Transverse colon (tissue), 4 donors: ENCODE measurements around the gene ZNF181. TPM values are rescaled to one million over a fixed set of nuclear protein-coding genes. Genes with fewer than 3 reads are reported as not detected.

Experiments
- DNase-seq: peaks from one replicate; pipeline ENCODE4 v3.0.0-alpha.2; 2019
- H3K27ac ChIP-seq, 4 donors: fragments of 200-600 bp; sonication (generic); 2 replicates each; pipeline ENCODE4 v1.5.1; 2016 to 2018; ENCODE audit warnings: inconsistent platforms in 4 of 4
- H3K27me3 ChIP-seq: fragments of 200-600 bp; sonication (generic); 2 replicates; pipeline ENCODE4 v1.5.1; 2017; ENCODE audit warnings: inconsistent platforms
- H3K36me3 ChIP-seq, 4 donors: fragments of 200-600 bp; sonication (generic); 2 replicates each; pipeline ENCODE4 v1.5.1; 2017 to 2019; ENCODE audit warnings: inconsistent platforms in 4 of 4
- H3K4me1 ChIP-seq, 4 donors: fragments of 200-600 bp; sonication (generic); 2 replicates each; pipeline ENCODE4 v1.5.1; 2017 to 2020; ENCODE audit warnings: inconsistent platforms in 4 of 4
- H3K4me3 ChIP-seq, 4 donors: fragments of 200-600 bp; sonication (generic); 1 replicate in 1 of 4; 2 replicates in 3 of 4; pipeline versions ENCODE4 v1.5.1 to v1.6.1; 2017 to 2019; ENCODE audit warnings: inconsistent platforms in 4 of 4
- H3K9me3 ChIP-seq, 2 donors: fragments of 200-600 bp; sonication (generic); 2 replicates each; pipeline ENCODE4 v1.5.1; 2017 to 2019; ENCODE audit warnings: inconsistent platforms in 2 of 2
- EP300 ChIP-seq: sonication (generic); formaldehyde crosslinking; IDR thresholded peaks from one replicate; pipeline ENCODE4 v1.6.1; 2017; ENCODE audit warnings: antibody characterized with exemption, low read depth
- POLR2A ChIP-seq: fragments of 450-650 bp; IDR thresholded peaks from one replicate; pipeline ENCODE4 v1.6.1; 2016; ENCODE audit warnings: antibody characterized with exemption, mild to moderate bottlenecking, moderate library complexity
- POLR2AphosphoS5 ChIP-seq, 3 donors: sonication (generic); formaldehyde crosslinking; IDR thresholded peaks; one replicate each; pipeline ENCODE4 v1.6.1; 2016; ENCODE audit warnings: antibody characterized with exemption in 3 of 3
- WGBS, 2 donors: methylation state at CpG; one replicate each; pipeline ENCODE4 v1.1.5; 2018; ENCODE audit warnings: low coverage in 1 of 2; 5-methylcytosine and 5-hydroxymethylcytosine counted together
- in situ Hi-C, 4 donors: fragments of 200-750 bp; cut with MboI; loops; one replicate each; pipeline versions ENCODE4 v1.15.0 to v1.15.1; 2017; ENCODE audit warnings: low sequenced_read_pairs in 3 of 4, low pct_ligation_motif_present in 1 of 4, low pct_unique_long_range_greater_than_20kb in 1 of 4
- intact Hi-C: fragments of 100-400 bp; cut with DNase I; formaldehyde crosslinking; loops from one replicate; pipeline ENCODE4 v1.15.1; 2023; ENCODE audit warnings: low total_unique reads
- total RNA-seq, 4 donors: library from RNA; depleted of rRNA; stranded (reverse); fragments of >200 nt; gene quantifications; one replicate each; pipeline ENCODE4 v1.1.0, GENCODE V29; 2016
- TF ChIP-seq, protein P1 (sequence below), 5 experiments: fragments of 200-600 bp in 3 of 5; fragments of 450-650 bp in 2 of 5; sonication (generic) in 3 of 5; IDR thresholded peaks; 1 replicate in 2 of 5; 2 replicates in 3 of 5; pipeline ENCODE4 v1.5.1; 2016 to 2017; ENCODE audit warnings: antibody characterized with exemption in 5 of 5, inconsistent platforms in 3 of 5, mild to moderate bottlenecking in 2 of 5, moderate library complexity in 1 of 5

Gene ZNF181
- total RNA-seq, 4 donors from 2014 or later: 7.1 to 23.8 (median 15.5) TPM

DNA sequence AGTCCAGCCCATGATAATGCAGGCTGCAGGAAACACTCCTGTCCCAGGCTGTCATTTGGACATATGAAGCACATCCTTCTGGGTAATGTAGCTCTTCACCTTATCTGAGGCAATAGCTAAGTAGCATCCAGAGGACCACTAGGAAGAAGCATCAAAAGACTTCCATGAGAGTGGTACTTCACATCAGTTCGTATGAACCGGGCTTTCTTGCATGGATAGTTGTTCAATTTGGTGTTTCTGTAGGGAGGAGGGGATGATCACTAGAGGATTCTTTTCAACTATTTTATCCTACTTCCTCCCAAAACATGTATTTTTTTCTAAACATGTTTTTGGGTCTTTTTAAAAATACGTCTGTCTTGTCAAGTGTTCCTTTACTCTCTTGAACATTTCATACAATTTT, 43.7 kb upstream of the ZNF181 start:
- DNase-seq: no peak
- peaks cover 22% of the 10 kb centered on the region in 2 donors for H3K9me3 ChIP-seq
- no peak overlapping the region for H3K4me3 ChIP-seq
- TF ChIP-seq POLR2AphosphoS5 (IDR thresholded peaks at IDR 0.05) (no peak), EP300 (no peak), POLR2A (no peak)
- TF ChIP-seq, protein P1, sequence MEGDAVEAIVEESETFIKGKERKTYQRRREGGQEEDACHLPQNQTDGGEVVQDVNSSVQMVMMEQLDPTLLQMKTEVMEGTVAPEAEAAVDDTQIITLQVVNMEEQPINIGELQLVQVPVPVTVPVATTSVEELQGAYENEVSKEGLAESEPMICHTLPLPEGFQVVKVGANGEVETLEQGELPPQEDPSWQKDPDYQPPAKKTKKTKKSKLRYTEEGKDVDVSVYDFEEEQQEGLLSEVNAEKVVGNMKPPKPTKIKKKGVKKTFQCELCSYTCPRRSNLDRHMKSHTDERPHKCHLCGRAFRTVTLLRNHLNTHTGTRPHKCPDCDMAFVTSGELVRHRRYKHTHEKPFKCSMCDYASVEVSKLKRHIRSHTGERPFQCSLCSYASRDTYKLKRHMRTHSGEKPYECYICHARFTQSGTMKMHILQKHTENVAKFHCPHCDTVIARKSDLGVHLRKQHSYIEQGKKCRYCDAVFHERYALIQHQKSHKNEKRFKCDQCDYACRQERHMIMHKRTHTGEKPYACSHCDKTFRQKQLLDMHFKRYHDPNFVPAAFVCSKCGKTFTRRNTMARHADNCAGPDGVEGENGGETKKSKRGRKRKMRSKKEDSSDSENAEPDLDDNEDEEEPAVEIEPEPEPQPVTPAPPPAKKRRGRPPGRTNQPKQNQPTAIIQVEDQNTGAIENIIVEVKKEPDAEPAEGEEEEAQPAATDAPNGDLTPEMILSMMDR (IDR thresholded peaks at IDR 0.05): no peak
- H3K36me3 ChIP-seq: no peaks in the 10 kb centered on the region
- intact Hi-C loops: no loop called here
- H3K4me1 ChIP-seq: no peaks in the 10 kb centered on the region
- no peaks in the 10 kb centered on the region for H3K27me3 ChIP-seq
- WGBS, 2 donors: 93 to 94% methylated on average over 2 to 3 of the region's 3 CpGs
- no peak overlapping the region for H3K27ac ChIP-seq
- in situ Hi-C loops: no loop called here

DNA sequence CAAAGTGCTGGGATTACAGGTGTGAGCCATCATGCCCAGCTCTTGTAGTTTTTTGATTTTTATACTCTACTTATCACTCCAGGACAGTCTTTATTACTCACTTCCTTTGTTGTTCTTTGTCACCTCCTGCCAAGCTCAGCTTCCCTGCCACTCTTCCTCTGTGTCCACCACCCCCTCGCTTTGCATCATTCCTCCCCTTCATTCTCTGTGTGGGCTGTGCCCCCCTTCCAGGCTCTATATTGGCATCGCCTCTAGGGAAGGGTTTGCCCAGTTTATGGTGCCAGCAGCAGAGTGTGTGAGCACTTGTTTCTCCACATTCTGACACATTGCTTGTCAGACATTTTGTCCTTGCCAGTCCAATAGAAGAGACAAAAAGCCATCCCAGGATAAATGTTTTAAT, 41.5 kb upstream of the ZNF181 start:
- Histone ChIP-seq H3K4me3 (no peak overlapping the region), H3K27ac (no peak overlapping the region), H3K9me3 (peaks cover under 1 to 4% of the 10 kb centered on the region in 2 donors), H3K36me3 (no peaks in the 10 kb centered on the region), H3K27me3 (no peaks in the 10 kb centered on the region), H3K4me1 (no peaks in the 10 kb centered on the region)
- intact Hi-C loops (no loop called here), in situ Hi-C loops (no loop called here)
- WGBS, 2 donors: 34 to 37% methylated on average over 2 of the region's 2 CpGs
- no peak for DNase-seq
- TF ChIP-seq, protein P1 (IDR thresholded peaks at IDR 0.05): no peak
- TF ChIP-seq POLR2A: no peak
- no peak for TF ChIP-seq EP300
- TF ChIP-seq POLR2AphosphoS5 (IDR thresholded peaks at IDR 0.05): no peak

DNA sequence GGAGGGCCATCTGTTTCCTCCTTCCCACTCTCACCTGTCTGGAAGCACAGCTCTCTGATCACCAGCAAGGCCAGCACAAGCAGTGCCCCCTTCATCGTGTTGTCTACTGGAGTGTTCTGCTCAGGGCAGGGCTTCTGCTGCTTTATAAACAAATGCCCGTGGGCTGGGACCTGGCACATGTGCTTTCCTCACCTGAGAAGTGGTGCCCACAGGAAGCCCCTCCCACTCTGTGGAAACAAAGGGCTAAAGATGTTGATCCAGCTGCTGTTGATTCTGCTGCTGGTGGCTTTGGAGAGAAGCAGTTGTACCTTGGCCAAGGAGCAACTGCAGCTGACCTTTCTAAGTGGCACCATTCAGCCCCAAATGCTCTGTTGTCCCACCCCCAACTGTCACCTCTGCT, 26.4 kb upstream of the ZNF181 start:
- no peak for DNase-seq
- in situ Hi-C loops: loop anchor here in 1 of 4 donors (25.0 kb wide), 1 partner anchor 195 kb away; no protein-coding TSS in a partner anchor
- intact Hi-C loops: no loop called here
- Histone ChIP-seq H3K27me3 (no peaks in the 10 kb centered on the region), H3K4me1 (no peaks in the 10 kb centered on the region), H3K27ac (no peak overlapping the region), H3K4me3 (no peak overlapping the region), H3K36me3 (no peaks in the 10 kb centered on the region), H3K9me3 (peaks cover 0 to 3% of the 10 kb centered on the region in 2 donors)
- TF ChIP-seq, protein P1 (IDR thresholded peaks at IDR 0.05): no peak
- no peak for TF ChIP-seq POLR2AphosphoS5 (IDR thresholded peaks at IDR 0.05)
- TF ChIP-seq EP300: no peak
- TF ChIP-seq POLR2A: no peak
- 63% methylated on average over 2 of the region's 2 CpGs; no CpG with 5 or more reads in 1 of the 2 donors for WGBS, 2 donors

DNA sequence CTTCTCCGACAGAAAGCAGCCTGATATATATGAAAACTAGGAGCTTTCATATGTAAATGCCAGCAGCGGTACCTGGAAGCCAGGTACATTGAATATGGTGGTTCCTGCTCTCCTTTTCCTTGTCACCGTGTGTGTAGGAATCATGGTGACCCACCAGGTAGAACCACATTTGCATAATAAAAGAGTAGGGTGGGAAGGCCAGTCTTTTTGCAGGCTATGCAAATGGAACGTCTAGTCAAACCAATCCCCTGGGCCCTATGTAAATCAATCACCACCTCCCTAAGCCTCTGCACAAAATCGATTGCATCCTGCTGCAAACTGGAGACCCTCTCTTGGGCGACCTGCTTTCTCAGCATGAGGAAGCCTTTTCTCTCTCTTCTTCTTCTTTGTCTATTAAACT, 22.2 kb upstream of the ZNF181 start:
- intact Hi-C loops: loop anchor here (5.0 kb wide), 2 partner anchors 75 to 210 kb away; no protein-coding TSS in a partner anchor
- in situ Hi-C loops: loop anchor here in 3 of 4 donors (5.0 to 25.0 kb wide), 4 partner anchors 75 to 217 kb away; no protein-coding TSS in a partner anchor

More for the DNA sequence above, 22.2 kb upstream of the ZNF181 start:
- DNase-seq: no peak
- 71 to 79% methylated on average over 5 to 6 of the region's 6 CpGs for WGBS, 2 donors
- no peaks in the 10 kb centered on the region for H3K4me1 ChIP-seq
- TF ChIP-seq EP300 (no peak), POLR2AphosphoS5 (IDR thresholded peaks at IDR 0.05) (no peak), POLR2A (no peak)
- TF ChIP-seq, protein P1 (IDR thresholded peaks at IDR 0.05): no peak
- no peaks in the 10 kb centered on the region for H3K27me3 ChIP-seq
- no peak overlapping the region for H3K4me3 ChIP-seq
- H3K36me3 ChIP-seq: no peaks in the 10 kb centered on the region
- no peak overlapping the region for H3K27ac ChIP-seq
- H3K9me3 ChIP-seq: peaks cover 12 to 23% of the 10 kb centered on the region in 2 donors
